ENCODE data around the gene CD300LD.

CD300LD gene

DNA sequence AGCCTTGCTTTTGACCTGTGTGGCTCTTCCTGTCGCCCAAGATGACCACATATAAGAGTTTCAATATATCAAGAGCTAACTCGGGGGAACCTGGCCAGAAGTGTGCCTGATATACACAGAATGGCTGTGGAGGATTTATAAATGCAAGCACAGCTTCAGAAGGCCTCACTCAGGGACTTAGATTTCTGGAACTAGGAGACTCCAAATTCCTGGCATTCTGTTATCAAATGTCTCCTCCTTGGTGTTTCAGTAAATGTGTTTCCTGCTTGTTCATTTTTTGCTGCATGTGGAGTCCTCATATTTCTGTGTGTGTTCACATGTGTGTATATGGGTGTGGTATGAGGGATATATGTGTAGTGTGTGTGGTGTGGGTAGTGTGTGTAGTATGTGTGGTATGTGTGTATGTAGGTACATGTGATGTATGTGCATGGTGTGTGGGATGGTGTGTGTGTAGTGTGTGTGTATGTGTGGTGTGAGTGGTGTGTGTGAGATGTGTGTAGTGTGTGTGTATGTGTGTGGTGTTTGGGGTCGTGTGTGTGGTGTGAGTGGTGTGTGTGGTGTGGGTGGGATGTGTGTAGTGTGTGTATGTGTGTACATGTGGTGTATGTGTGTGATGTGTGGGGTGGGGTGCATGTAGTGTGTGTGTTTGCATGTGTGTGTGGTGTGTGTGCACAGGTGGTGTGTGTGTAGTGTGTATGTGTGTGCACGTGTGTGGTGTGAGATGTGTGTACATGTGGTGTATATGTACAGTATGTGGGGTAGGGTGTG, 23.8 kb downstream of the CD300LD start:
- Histone ChIP-seq H3K27ac (no peak overlapping the region), H3K36me3 (replicated peaks) (no peaks in the 10 kb centered on the region), H3K4me3 (ENCODE audit: low read depth, low read length) (no peak overlapping the region), H3K27me3 (replicated peaks) (no peaks in the 10 kb centered on the region)
- TF ChIP-seq, protein P1, sequence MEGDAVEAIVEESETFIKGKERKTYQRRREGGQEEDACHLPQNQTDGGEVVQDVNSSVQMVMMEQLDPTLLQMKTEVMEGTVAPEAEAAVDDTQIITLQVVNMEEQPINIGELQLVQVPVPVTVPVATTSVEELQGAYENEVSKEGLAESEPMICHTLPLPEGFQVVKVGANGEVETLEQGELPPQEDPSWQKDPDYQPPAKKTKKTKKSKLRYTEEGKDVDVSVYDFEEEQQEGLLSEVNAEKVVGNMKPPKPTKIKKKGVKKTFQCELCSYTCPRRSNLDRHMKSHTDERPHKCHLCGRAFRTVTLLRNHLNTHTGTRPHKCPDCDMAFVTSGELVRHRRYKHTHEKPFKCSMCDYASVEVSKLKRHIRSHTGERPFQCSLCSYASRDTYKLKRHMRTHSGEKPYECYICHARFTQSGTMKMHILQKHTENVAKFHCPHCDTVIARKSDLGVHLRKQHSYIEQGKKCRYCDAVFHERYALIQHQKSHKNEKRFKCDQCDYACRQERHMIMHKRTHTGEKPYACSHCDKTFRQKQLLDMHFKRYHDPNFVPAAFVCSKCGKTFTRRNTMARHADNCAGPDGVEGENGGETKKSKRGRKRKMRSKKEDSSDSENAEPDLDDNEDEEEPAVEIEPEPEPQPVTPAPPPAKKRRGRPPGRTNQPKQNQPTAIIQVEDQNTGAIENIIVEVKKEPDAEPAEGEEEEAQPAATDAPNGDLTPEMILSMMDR (IDR thresholded peaks at IDR 0.05; ENCODE audit: low read depth, low read length, missing control alignments), result no peak
- in situ Hi-C loops (cut with HindIII; ENCODE audit: low pct_ligation_motif_present, low sequenced_read_pairs), result no loop called here
- no peak for DNase-seq

GRCh38 chr17:74567397-74567796, 24.7 kb downstream of the CD300LD start, which contains the start of gene CD300H:
CD300H (minus strand) TSS chr17:74567509.
- no peak within 1 kb of the TSS for H3K4me3 ChIP-seq (ENCODE audit: low read depth, low read length)
- H3K27me3 ChIP-seq (replicated peaks), result no peaks in the 10 kb centered on the region
- DNase-seq, result no peak
- TF ChIP-seq, protein P1 (IDR thresholded peaks at IDR 0.05; ENCODE audit: low read depth, low read length, missing control alignments), result no peak
- no peak within 1 kb of the TSS for H3K27ac ChIP-seq
- in situ Hi-C loops (cut with HindIII; ENCODE audit: low pct_ligation_motif_present, low sequenced_read_pairs), result no loop called here
- no peaks in the 10 kb centered on the region for H3K36me3 ChIP-seq (replicated peaks)

GRCh38 chr17:74566132-74566753, 25.8 kb downstream of the CD300LD start:
- DNase-seq, result no peak
- TF ChIP-seq, protein P1 (IDR thresholded peaks at IDR 0.05; ENCODE audit: low read depth, low read length, missing control alignments), result peak; percentile 32
- no peak overlapping the region for H3K27ac ChIP-seq
- no peak overlapping the region for H3K4me3 ChIP-seq (ENCODE audit: low read depth, low read length)
- no peaks in the 10 kb centered on the region for H3K36me3 ChIP-seq (replicated peaks)
- in situ Hi-C loops (cut with HindIII; ENCODE audit: low pct_ligation_motif_present, low sequenced_read_pairs), result no loop called here
- H3K27me3 ChIP-seq (replicated peaks), result no peaks in the 10 kb centered on the region

GRCh38 chr17:74565126-74565525, 27.0 kb downstream of the CD300LD start:
- H3K27me3 ChIP-seq (replicated peaks), result no peaks in the 10 kb centered on the region
- DNase-seq, result no peak
- no peak overlapping the region for H3K27ac ChIP-seq
- TF ChIP-seq, protein P1 (IDR thresholded peaks at IDR 0.05; ENCODE audit: low read depth, low read length, missing control alignments), result no peak
- H3K4me3 ChIP-seq (ENCODE audit: low read depth, low read length), result no peak overlapping the region
- no peaks in the 10 kb centered on the region for H3K36me3 ChIP-seq (replicated peaks)
- in situ Hi-C loops (cut with HindIII; ENCODE audit: low pct_ligation_motif_present, low sequenced_read_pairs), result no loop called here

- in situ Hi-C loops (cut with HindIII; ENCODE audit: low pct_ligation_motif_present, low sequenced_read_pairs), result no loop called here
- Histone ChIP-seq H3K4me3 (ENCODE audit: low read depth, low read length) (no peak overlapping the region), H3K27me3 (replicated peaks) (no peaks in the 10 kb centered on the region), H3K27ac (no peak overlapping the region), H3K36me3 (replicated peaks) (no peaks in the 10 kb centered on the region)
- TF ChIP-seq, protein P1 (IDR thresholded peaks at IDR 0.05; ENCODE audit: low read depth, low read length, missing control alignments), result no peak
- no peak for DNase-seq
Observed at GRCh38 chr17:74563358-74563757, 28.7 kb downstream of the CD300LD start.
